Smooth muscle cell (in vitro differentiated cells): Measurements from ENCODE around the gene PLXNA4. TPM values are rescaled to one million over a fixed set of nuclear protein-coding genes. Genes with fewer than 3 reads are reported as not detected.

Source experiments
- DNase-seq: peaks from one replicate; lab custom pipeline; 2025; ENCODE audit not compliant: unreplicated experiment; lab: John Stamatoyannopoulos, UW
- H2AFZ ChIP-seq: fragments of 200-600 bp; sonication (generic); 2 replicates; pipeline ENCODE4 v1.6.0; 2016; ENCODE audit warnings: antibody characterized with exemption, low read depth, mild to moderate bottlenecking
- H3F3A ChIP-seq: fragments of 200-600 bp; sonication (generic); 2 replicates; pipeline ENCODE4 v1.6.0; 2017; ENCODE audit warnings: antibody characterized with exemption, low read depth
- H3K27ac ChIP-seq: fragments of 200-600 bp; sonication (generic); 2 replicates; pipeline ENCODE4 v1.5.1; 2016; ENCODE audit warnings: low read depth, mild to moderate bottlenecking
- H3K27me3 ChIP-seq: fragments of 200-600 bp; sonication (generic); 2 replicates; pipeline ENCODE4 v1.6.1; 2016; ENCODE audit warnings: low read depth, mild to moderate bottlenecking
- H3K36me3 ChIP-seq: fragments of 200-600 bp; sonication (generic); 2 replicates; pipeline ENCODE4 v1.5.1; 2016; ENCODE audit warnings: low read depth
- H3K4me1 ChIP-seq: fragments of 200-600 bp; sonication (generic); 2 replicates; pipeline ENCODE4 v1.5.1; 2016; ENCODE audit warnings: low read depth
- H3K4me2 ChIP-seq: fragments of 200-600 bp; sonication (generic); 2 replicates; pipeline ENCODE4 v1.6.0; 2016; ENCODE audit warnings: mild to moderate bottlenecking
- H3K4me3 ChIP-seq: fragments of 200-600 bp; sonication (generic); 2 replicates; pipeline ENCODE4 v1.5.1; 2016; ENCODE audit warnings: mild to moderate bottlenecking
- H3K79me2 ChIP-seq: fragments of 200-600 bp; sonication (generic); 2 replicates; pipeline ENCODE4 v1.6.0; 2016; ENCODE audit warnings: low read depth, mild to moderate bottlenecking
- H3K9ac ChIP-seq: fragments of 200-600 bp; sonication (generic); 2 replicates; pipeline ENCODE4 v1.6.0; 2016; ENCODE audit warnings: low read depth
- H3K9me3 ChIP-seq: fragments of 200-600 bp; sonication (generic); replicated peaks from 2 replicates; pipeline ENCODE4 v1.5.1; 2016; ENCODE audit warnings: low read depth
- H4K20me1 ChIP-seq: fragments of 200-600 bp; sonication (generic); 2 replicates; pipeline ENCODE4 v1.6.0; 2016; ENCODE audit warnings: low read depth
- WGBS: methylation state at CpG from one replicate; pipeline ENCODE4 v1.1.7; 2016; ENCODE audit warnings: low lambda C conversion rate; 5-methylcytosine and 5-hydroxymethylcytosine counted together
- polyA plus RNA-seq: library from polyadenylated mRNA; unstranded; fragments of >200 nt; fragmentation: Nextera tagmentation; extraction: Ambion mirVana; gene quantifications from 2 replicates; pipeline ENCODE4 v1.2.1, GENCODE V29; 2016
- total RNA-seq: library from RNA; depleted of rRNA; stranded (reverse); fragments of >200 nt; gene quantifications from 2 replicates; pipeline ENCODE4 v1.2.3, GENCODE V29; 2014
- TF ChIP-seq, protein P1 (sequence below): fragments of 200-600 bp; sonication (generic); IDR thresholded peaks from 2 replicates; pipeline ENCODE4 v1.5.1; 2017; ENCODE audit warnings: borderline replicate concordance, mild to moderate bottlenecking, antibody characterized with exemption; ENCODE audit not compliant: insufficient read depth, poor library complexity, severe bottlenecking

PLXNA4 gene
- total and polyA plus RNA-seq, 2 experiments from 2014 or later = 8.5 to 9.9 TPM

- Histone ChIP-seq H4K20me1 (no peaks in the 10 kb centered on the region), H2AFZ (no peak overlapping the region), H3K4me1 (no peaks in the 10 kb centered on the region), H3K9ac (no peak overlapping the region), H3F3A (peaks cover 9% of the 10 kb centered on the region), H3K9me3 (no peaks in the 10 kb centered on the region), H3K27me3 (no peaks in the 10 kb centered on the region), H3K79me2 (no peaks in the 10 kb centered on the region), H3K27ac (no peak overlapping the region), H3K4me2 (no peak overlapping the region), H3K4me3 (no peak overlapping the region), H3K36me3 (no peaks in the 10 kb centered on the region)
- WGBS = 52% methylated on average over 8 of the region's 8 CpGs
- TF ChIP-seq, protein P1, sequence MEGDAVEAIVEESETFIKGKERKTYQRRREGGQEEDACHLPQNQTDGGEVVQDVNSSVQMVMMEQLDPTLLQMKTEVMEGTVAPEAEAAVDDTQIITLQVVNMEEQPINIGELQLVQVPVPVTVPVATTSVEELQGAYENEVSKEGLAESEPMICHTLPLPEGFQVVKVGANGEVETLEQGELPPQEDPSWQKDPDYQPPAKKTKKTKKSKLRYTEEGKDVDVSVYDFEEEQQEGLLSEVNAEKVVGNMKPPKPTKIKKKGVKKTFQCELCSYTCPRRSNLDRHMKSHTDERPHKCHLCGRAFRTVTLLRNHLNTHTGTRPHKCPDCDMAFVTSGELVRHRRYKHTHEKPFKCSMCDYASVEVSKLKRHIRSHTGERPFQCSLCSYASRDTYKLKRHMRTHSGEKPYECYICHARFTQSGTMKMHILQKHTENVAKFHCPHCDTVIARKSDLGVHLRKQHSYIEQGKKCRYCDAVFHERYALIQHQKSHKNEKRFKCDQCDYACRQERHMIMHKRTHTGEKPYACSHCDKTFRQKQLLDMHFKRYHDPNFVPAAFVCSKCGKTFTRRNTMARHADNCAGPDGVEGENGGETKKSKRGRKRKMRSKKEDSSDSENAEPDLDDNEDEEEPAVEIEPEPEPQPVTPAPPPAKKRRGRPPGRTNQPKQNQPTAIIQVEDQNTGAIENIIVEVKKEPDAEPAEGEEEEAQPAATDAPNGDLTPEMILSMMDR = no peak
- DNase-seq = no peak
Measured at GRCh38 chr7:132149436-132150304, 426.6 kb downstream of the PLXNA4 start.

DNA sequence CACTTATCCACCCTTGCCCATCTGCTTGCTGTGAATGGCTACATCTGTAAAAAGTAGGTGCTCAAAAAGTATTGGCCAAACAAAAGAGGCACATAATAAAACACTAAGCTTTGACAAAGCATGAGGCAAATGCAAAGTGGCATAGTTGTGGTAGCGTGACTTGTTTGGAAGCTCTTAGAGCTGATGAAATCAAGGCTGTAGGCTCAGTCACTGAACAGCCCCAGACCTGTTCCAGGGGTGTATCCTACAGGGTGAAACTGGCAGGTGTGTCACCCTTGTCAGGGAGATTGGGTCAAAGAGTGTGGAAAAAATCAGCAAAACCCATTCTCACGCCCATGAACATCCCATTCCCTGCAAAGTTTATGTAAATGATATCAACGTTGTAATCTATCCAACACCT lies 427.4 kb downstream of the PLXNA4 start:
- H4K20me1 ChIP-seq = no peaks in the 10 kb centered on the region
- WGBS = 84% methylated on average over 3 of the region's 3 CpGs
- TF ChIP-seq, protein P1 = no peak
- H3K4me3 ChIP-seq = no peak overlapping the region
- no peaks in the 10 kb centered on the region for H3K79me2 ChIP-seq
- H3K9ac ChIP-seq = no peak overlapping the region
- no peaks in the 10 kb centered on the region for H3K36me3 ChIP-seq
- no peak for DNase-seq
- H3K27ac ChIP-seq = no peak overlapping the region
- no peak overlapping the region for H2AFZ ChIP-seq
- H3F3A ChIP-seq = peaks cover 9% of the 10 kb centered on the region
- H3K9me3 ChIP-seq = no peaks in the 10 kb centered on the region
- no peak overlapping the region for H3K4me2 ChIP-seq
- H3K27me3 ChIP-seq = no peaks in the 10 kb centered on the region
- no peaks in the 10 kb centered on the region for H3K4me1 ChIP-seq

- no peak overlapping the region for H2AFZ ChIP-seq
Measured at GRCh38 chr7:132145466-132145865, 430.8 kb downstream of the PLXNA4 start.

More at GRCh38 chr7:132145466-132145865, 430.8 kb downstream of the PLXNA4 start:
- DNase-seq = peak; percentile 23
- H3K4me2 ChIP-seq = no peak overlapping the region
- TF ChIP-seq, protein P1 = peak; percentile 24
- no peaks in the 10 kb centered on the region for H3K9me3 ChIP-seq
- no peaks in the 10 kb centered on the region for H4K20me1 ChIP-seq
- H3K27me3 ChIP-seq = no peaks in the 10 kb centered on the region
- H3K9ac ChIP-seq = no peak overlapping the region
- peak overlapping the region; percentile 79 for H3K27ac ChIP-seq
- no peaks in the 10 kb centered on the region for H3K36me3 ChIP-seq
- peaks cover 9% of the 10 kb centered on the region for H3F3A ChIP-seq
- H3K4me3 ChIP-seq = no peak overlapping the region
- H3K79me2 ChIP-seq = no peaks in the 10 kb centered on the region
- under 1% methylated on average over 8 of the region's 8 CpGs for WGBS
- H3K4me1 ChIP-seq = peaks cover 10% of the 10 kb centered on the region
